ENCODE data around the gene TMED6. TPM values are rescaled to one million over a fixed set of nuclear protein-coding genes. Genes with fewer than 3 reads are reported as not detected.

TMED6 gene
- total RNA-seq (0.37 and 1.2 TPM in 2 replicates), polyA plus RNA-seq (not detected in 2 replicates), polyA minus RNA-seq (1.4 TPM in 1 of 2 replicates, not detected in the other), Bru-seq, nascent RNA (percentile 34 among the genes with signal in this experiment), BruChase-seq, experiment 1, labeled RNA remaining after a 6-hour chase (percentile 60 among the genes with signal in this experiment), BruChase-seq, experiment 2, labeled RNA remaining after a 2-hour chase (percentile 44 among the genes with signal in this experiment)
- not detected in 2 replicates for polyA plus RNA-seq (2011; cell fraction: cytosol; rRNA removed)
- 0.32 and 0.68 TPM in 2 replicates for polyA plus RNA-seq (2011; cell fraction: nucleus; rRNA removed)
- 0.68 and 0.74 TPM in 2 replicates for polyA plus RNA-seq (2012)
- not detected for polyA minus RNA-seq (2011; cell fraction: cytosol; rRNA and poly(A)+ RNA removed)
- polyA minus RNA-seq (2011; cell fraction: nucleus; rRNA and poly(A)+ RNA removed): 0.91 TPM in 1 of 2 replicates, not detected in the other
- long read RNA-seq: 0 reads

GRCh38 chr16:69351309-69352027, at the start of gene TMED6:
TMED6 (minus strand) TSS chr16:69351786; CDS start chr16:69351753, 33 bp downstream.
- Histone ChIP-seq H3K36me3 (ENCODE audit: control insufficient read depth in 2 of 2, extremely low read depth in 1 of 2, insufficient read depth in 2 of 2, low read length in 2 of 2) (peaks cover 0 to 10% of the 10 kb centered on the region in 2 experiments), H3K9me3 (replicated peaks; ENCODE audit: control insufficient read depth, insufficient read depth, low read length) (no peaks in the 10 kb centered on the region), H3K9me1 (replicated peaks; ENCODE audit: control insufficient read depth, extremely low read depth, insufficient read depth, low read length) (no peaks in the 10 kb centered on the region), H2AFZ (ENCODE audit: low read depth, low read length) (no peak within 1 kb of the TSS), H3K27me3 (ENCODE audit: control insufficient read depth in 2 of 2, insufficient read depth in 2 of 2, low read length in 2 of 2) (no peaks in the 10 kb centered on the region), H3K4me1 (ENCODE audit: control insufficient read depth, extremely low read depth, insufficient read depth, low read length) (no peaks in the 10 kb centered on the region), H3K4me3 (replicated peaks in 1 of 3; ENCODE audit: insufficient read depth in 1 of 3, low read depth in 1 of 3, low read length in 3 of 3) (no peak within 1 kb of the TSS), H3K79me2 (ENCODE audit: control insufficient read depth, insufficient read depth, low read length) (no peaks in the 10 kb centered on the region), H3K9ac (replicated peaks; ENCODE audit: extremely low read depth, insufficient read depth, low read length) (no peak within 1 kb of the TSS), H4K20me1 (replicated peaks; ENCODE audit: control insufficient read depth, extremely low read depth, insufficient read depth, low read length) (no peaks in the 10 kb centered on the region), H3K27ac (ENCODE audit: insufficient read depth, low read depth, low read length) (no peak within 1 kb of the TSS), H3K4me2 (ENCODE audit: insufficient read depth, low read length) (no peak within 1 kb of the TSS)
- ChIA-PET POLR2A (interaction anchor here (0.6 kb wide), 1 partner anchor 94 kb away, joined by 10 read pairs; no protein-coding TSS in a partner anchor), CTCF (no interaction called here)
- no TSS peak for BruUV-seq (replicated peaks)
- intact Hi-C loops (cut with micrococcal nuclease) (no loop called here), dilution Hi-C loops (cut with MboI; ENCODE audit: extremely low pct_ligation_motif_present, low sequenced_read_pairs) (no loop called here)
- DNase-seq (ENCODE audit: low read depth, low spot score): no peak
- FAIRE-seq: no peak
- TF ChIP-seq POLR2A (IDR thresholded peaks at IDR 0.05; ENCODE audit: low read depth, low read length) (no peak), EZH2 (IDR thresholded peaks at IDR 0.05; ENCODE audit: borderline replicate concordance, low read depth, low read length, severe bottlenecking) (no peak), FOS (IDR thresholded peaks at IDR 0.05; ENCODE audit: borderline replicate concordance, insufficient read depth, low read length) (no peak), CTCF (IDR thresholded peaks at IDR 0.05; ENCODE audit: extremely low read depth in 1 of 2, insufficient read depth in 1 of 2, low read depth in 1 of 2, low read length in 2 of 2) (no peak), JUN (IDR thresholded peaks at IDR 0.05; ENCODE audit: borderline replicate concordance, insufficient read depth, insufficient read length, low read depth) (no peak), GATA2 (IDR thresholded peaks at IDR 0.05; ENCODE audit: insufficient read depth, insufficient read length, low read depth, low read length) (no peak), MYC (IDR thresholded peaks at IDR 0.05; ENCODE audit: low read depth, low read length) (no peak), MAX (IDR thresholded peaks at IDR 0.05; ENCODE audit: insufficient read depth, insufficient read length) (no peak), POLR2AphosphoS5 (IDR thresholded peaks at IDR 0.05; ENCODE audit: insufficient read depth, low read depth, low read length) (no peak)

Data from endothelial cell of umbilical vein (primary cell).